ENCODE data around the gene RSRC1.

RSRC1 gene

DNA sequence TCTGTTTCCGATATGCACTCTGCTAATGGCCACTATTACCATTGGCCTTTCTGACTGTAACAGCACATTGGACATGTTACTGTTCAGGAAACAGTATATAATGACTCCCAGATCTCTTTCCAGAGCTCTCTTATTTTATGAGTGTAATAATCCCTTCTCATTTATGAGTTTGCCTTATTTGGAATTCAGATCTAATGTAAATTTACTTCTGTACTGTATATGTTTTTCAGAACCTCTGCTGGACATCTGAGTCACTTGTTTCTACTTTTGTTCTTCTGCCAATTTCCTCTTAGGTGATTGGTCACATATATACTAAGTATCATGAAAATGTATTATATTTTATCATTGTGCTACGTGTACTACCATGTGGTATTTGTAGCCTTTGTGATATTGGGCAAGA is 30.5 kb downstream of the RSRC1 start:
- H3K27ac ChIP-seq = no peak overlapping the region
- no peak overlapping the region for H3K9ac ChIP-seq
- H3K27me3 ChIP-seq (ENCODE audit: control insufficient read depth, insufficient read depth, low read length) = no peaks in the 10 kb centered on the region
- TF ChIP-seq, protein P1, sequence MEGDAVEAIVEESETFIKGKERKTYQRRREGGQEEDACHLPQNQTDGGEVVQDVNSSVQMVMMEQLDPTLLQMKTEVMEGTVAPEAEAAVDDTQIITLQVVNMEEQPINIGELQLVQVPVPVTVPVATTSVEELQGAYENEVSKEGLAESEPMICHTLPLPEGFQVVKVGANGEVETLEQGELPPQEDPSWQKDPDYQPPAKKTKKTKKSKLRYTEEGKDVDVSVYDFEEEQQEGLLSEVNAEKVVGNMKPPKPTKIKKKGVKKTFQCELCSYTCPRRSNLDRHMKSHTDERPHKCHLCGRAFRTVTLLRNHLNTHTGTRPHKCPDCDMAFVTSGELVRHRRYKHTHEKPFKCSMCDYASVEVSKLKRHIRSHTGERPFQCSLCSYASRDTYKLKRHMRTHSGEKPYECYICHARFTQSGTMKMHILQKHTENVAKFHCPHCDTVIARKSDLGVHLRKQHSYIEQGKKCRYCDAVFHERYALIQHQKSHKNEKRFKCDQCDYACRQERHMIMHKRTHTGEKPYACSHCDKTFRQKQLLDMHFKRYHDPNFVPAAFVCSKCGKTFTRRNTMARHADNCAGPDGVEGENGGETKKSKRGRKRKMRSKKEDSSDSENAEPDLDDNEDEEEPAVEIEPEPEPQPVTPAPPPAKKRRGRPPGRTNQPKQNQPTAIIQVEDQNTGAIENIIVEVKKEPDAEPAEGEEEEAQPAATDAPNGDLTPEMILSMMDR (IDR thresholded peaks at IDR 0.05) = no peak
- no peak overlapping the region for H3K4me3 ChIP-seq (ENCODE audit: low read depth, low read length)
- no peak overlapping the region for H3K4me2 ChIP-seq (ENCODE audit: low read length)
- H3K4me1 ChIP-seq = no peaks in the 10 kb centered on the region
- no peaks in the 10 kb centered on the region for H3K9me3 ChIP-seq (ENCODE audit: control insufficient read depth, low read length)
- no peaks in the 10 kb centered on the region for H3K36me3 ChIP-seq (ENCODE audit: control insufficient read depth, insufficient read depth, low read length)
- H2AFZ ChIP-seq = no peak overlapping the region
- H3K79me2 ChIP-seq = peaks cover 7% of the 10 kb centered on the region

DNA sequence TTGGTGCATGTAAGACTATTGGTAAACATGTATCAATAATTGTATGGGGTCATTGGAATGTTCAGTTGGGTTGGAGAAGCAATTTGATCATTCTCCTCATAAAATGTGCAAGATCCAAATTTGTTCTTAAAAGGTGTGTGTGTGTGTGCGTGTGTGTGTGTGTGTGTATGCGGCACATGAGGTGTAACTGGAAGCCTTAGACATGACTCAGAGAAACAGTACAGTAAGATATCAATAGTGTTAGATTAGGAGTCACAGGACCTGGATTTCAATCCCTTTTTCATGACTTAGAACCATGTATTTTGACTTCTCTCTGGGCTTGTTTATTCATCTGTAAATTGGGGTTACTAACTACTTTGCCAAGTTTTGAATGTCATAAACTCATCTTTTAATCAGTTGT is 38.3 kb downstream of the RSRC1 start:
- no peak overlapping the region for H2AFZ ChIP-seq
- no peak overlapping the region for H3K27ac ChIP-seq
- TF ChIP-seq, protein P1 (IDR thresholded peaks at IDR 0.05) = no peak
- H3K4me3 ChIP-seq (ENCODE audit: low read depth, low read length) = no peak overlapping the region
- H3K9ac ChIP-seq = no peak overlapping the region
- peaks cover 3% of the 10 kb centered on the region for H3K4me1 ChIP-seq
- H3K4me2 ChIP-seq (ENCODE audit: low read length) = no peak overlapping the region
- no peaks in the 10 kb centered on the region for H3K27me3 ChIP-seq (ENCODE audit: control insufficient read depth, insufficient read depth, low read length)
- H3K79me2 ChIP-seq = no peaks in the 10 kb centered on the region
- H3K9me3 ChIP-seq (ENCODE audit: control insufficient read depth, low read length) = no peaks in the 10 kb centered on the region
- no peaks in the 10 kb centered on the region for H3K36me3 ChIP-seq (ENCODE audit: control insufficient read depth, insufficient read depth, low read length)

DNA sequence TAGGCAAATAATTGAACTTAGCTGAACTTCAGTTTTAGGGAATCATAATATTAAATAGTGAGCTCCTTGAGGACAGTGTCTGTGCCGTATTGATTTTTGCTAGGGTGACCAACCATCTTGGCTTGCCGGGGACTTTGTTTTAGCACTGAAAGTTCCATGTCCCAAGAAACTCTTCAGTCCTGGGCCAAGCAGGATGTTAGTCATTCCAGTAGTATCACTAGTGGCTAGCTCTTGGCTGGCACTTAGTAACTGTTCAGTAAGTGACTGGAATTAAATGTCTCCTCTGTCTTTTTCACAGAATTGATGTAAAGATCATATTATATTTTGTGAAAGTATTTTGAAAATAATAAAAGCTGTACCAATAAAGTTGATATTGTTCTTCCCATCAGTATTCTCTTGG is 42.3 kb downstream of the RSRC1 start:
- Histone ChIP-seq H2AFZ (no peak overlapping the region), H3K79me2 (peaks cover 2% of the 10 kb centered on the region), H3K4me1 (peaks cover 3% of the 10 kb centered on the region), H3K36me3 (ENCODE audit: control insufficient read depth, insufficient read depth, low read length) (no peaks in the 10 kb centered on the region), H3K4me2 (ENCODE audit: low read length) (no peak overlapping the region), H3K9ac (no peak overlapping the region), H3K27ac (no peak overlapping the region), H3K27me3 (ENCODE audit: control insufficient read depth, insufficient read depth, low read length) (no peaks in the 10 kb centered on the region), H3K9me3 (ENCODE audit: control insufficient read depth, low read length) (no peaks in the 10 kb centered on the region), H3K4me3 (ENCODE audit: low read depth, low read length) (no peak overlapping the region)
- TF ChIP-seq, protein P1 (IDR thresholded peaks at IDR 0.05) = no peak

DNA sequence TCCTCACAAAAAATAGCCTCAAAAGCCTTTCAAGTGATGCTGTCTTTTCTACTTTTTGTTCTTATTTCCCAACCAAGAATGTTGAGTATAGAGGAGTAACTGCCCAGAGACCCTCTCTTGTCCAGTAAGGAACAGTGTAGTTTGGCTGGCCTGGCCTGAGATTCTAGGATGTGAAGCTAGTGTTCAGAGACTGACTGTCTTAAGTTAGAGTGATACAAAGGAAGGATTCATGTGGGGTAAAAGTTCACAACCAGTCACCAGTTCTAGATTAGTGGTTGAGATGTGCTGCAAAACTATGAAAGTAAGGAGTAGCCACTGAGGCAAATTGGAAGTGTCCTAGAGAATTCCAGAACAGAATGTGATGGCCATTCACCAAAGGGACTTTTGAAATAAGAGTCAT is 49.1 kb downstream of the RSRC1 start:
- Histone ChIP-seq H3K9me3 (ENCODE audit: control insufficient read depth, low read length) (no peaks in the 10 kb centered on the region), H3K27ac (no peak overlapping the region)

DNA sequence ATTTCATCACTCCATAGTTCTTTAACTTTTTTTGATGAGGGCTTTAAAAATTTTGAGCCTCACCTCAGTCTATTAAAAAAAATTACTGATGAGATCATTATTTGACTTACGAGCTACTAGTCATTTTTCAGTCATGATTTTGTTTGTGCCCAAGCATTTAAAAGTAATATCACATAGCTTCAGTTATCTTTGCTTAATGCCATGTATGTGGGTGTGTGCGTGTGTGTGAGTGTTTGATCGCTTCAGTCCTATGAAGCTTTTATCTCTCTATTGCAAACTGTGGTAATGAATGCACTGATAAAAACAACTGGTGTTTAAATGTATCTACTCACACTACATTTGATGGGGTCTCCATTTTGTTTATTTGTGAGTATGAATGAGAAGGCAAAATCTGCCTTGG is 49.8 kb downstream of the RSRC1 start:
- no peaks in the 10 kb centered on the region for H3K4me1 ChIP-seq
- no peak overlapping the region for H2AFZ ChIP-seq
- H3K9me3 ChIP-seq (ENCODE audit: control insufficient read depth, low read length) = no peaks in the 10 kb centered on the region
- no peaks in the 10 kb centered on the region for H3K27me3 ChIP-seq (ENCODE audit: control insufficient read depth, insufficient read depth, low read length)
- no peak overlapping the region for H3K4me3 ChIP-seq (ENCODE audit: low read depth, low read length)
- TF ChIP-seq, protein P1 (IDR thresholded peaks at IDR 0.05) = no peak
- peaks cover under 1% of the 10 kb centered on the region for H3K79me2 ChIP-seq
- no peak overlapping the region for H3K9ac ChIP-seq
- H3K4me2 ChIP-seq (ENCODE audit: low read length) = no peak overlapping the region
- no peak overlapping the region for H3K27ac ChIP-seq
- H3K36me3 ChIP-seq (ENCODE audit: control insufficient read depth, insufficient read depth, low read length) = no peaks in the 10 kb centered on the region

More for the DNA sequence above, 49.1 kb downstream of the RSRC1 start:
- TF ChIP-seq, protein P1 (IDR thresholded peaks at IDR 0.05) = no peak
- H3K4me2 ChIP-seq (ENCODE audit: low read length) = no peak overlapping the region
- H3K27me3 ChIP-seq (ENCODE audit: control insufficient read depth, insufficient read depth, low read length) = no peaks in the 10 kb centered on the region
- peaks cover 2% of the 10 kb centered on the region for H3K79me2 ChIP-seq
- no peak overlapping the region for H3K4me3 ChIP-seq (ENCODE audit: low read depth, low read length)
- no peak overlapping the region for H3K9ac ChIP-seq
- H3K4me1 ChIP-seq = no peaks in the 10 kb centered on the region
- no peaks in the 10 kb centered on the region for H3K36me3 ChIP-seq (ENCODE audit: control insufficient read depth, insufficient read depth, low read length)
- H2AFZ ChIP-seq = no peak overlapping the region

Data from parathyroid adenoma (tissue), 2 donors.